Activated naive CD8-positive, alpha-beta T cell treated with anti-CD3 and anti-CD28 coated beads, Interleukin-2, amount 10 ng/mL, durations not matched to agents 7 days and 5 days (primary cell): Measurements from ENCODE around the gene CTNND2. TPM values are rescaled to one million over a fixed set of nuclear protein-coding genes. Genes with fewer than 3 reads are reported as not detected.
"Not testable (repeated sequence)": the region's sequence is repeated elsewhere in the genome, so short reads cannot be mapped to it uniquely, and the experiment has no call there.

ENCODE experiments used
- ATAC-seq: fragments of 150-1000 bp; cut with Tn5 transposase; one replicate; pipeline ENCODE4 v1.10.0; 2021; ENCODE audit warnings: low read depth, moderate library complexity
- POLR2A ChIA-PET: fragments of 350-600 bp; sonication (Branson Sonifier 250); formaldehyde crosslinking; loops from one replicate; lab custom pipeline; 2021; ENCODE audit warnings: antibody characterized with exemption; lab: Charles Lee
- DNase-seq: peaks from one replicate; pipeline ENCODE4 v3.0.0; 2021
- H3K27ac Mint-ChIP-seq: one replicate; pipeline ENCODE4 v1.8.0; 2022; ENCODE audit warnings: mild to moderate bottlenecking, mixed read lengths
- H3K27me3 Mint-ChIP-seq: one replicate; pipeline ENCODE4 v1.8.0; 2022; ENCODE audit warnings: mild to moderate bottlenecking, moderate library complexity, mixed read lengths
- H3K36me3 Mint-ChIP-seq: one replicate; pipeline ENCODE4 v1.8.0; 2021; ENCODE audit warnings: mild to moderate bottlenecking, mixed read lengths
- H3K4me1 Mint-ChIP-seq: one replicate; pipeline ENCODE4 v1.8.0; 2021; ENCODE audit warnings: mixed read lengths
- H3K4me3 Mint-ChIP-seq: one replicate; pipeline ENCODE4 v1.8.0; 2022; ENCODE audit warnings: mild to moderate bottlenecking, moderate library complexity, mixed read lengths
- H3K9me3 Mint-ChIP-seq: one replicate; pipeline ENCODE4 v1.8.0; 2021; ENCODE audit warnings: mixed read lengths
- total RNA-seq, 2 experiments: library from RNA; stranded (reverse); gene quantifications; one replicate each; pipeline ENCODE4 v1.2.3, GENCODE V29; 2021

Gene CTNND2
- total RNA-seq, 2 experiments from 2014 or later, result not detected

GRCh38 chr5:11432116-11432515 lies 472.1 kb downstream of the CTNND2 start:
- Mint-ChIP-seq H3K4me3 (no peak overlapping the region), H3K9me3 (no peaks in the 10 kb centered on the region), H3K27me3 (no peaks in the 10 kb centered on the region), H3K4me1 (no peaks in the 10 kb centered on the region), H3K36me3 (no peaks in the 10 kb centered on the region), H3K27ac (no peak overlapping the region)
- ATAC-seq (no peak), DNase-seq (no peak)
- POLR2A ChIA-PET, result no interaction called here

GRCh38 chr5:11429254-11429653 lies 475.0 kb downstream of the CTNND2 start:
- Mint-ChIP-seq H3K9me3 (no peaks in the 10 kb centered on the region), H3K4me3 (no peak overlapping the region), H3K4me1 (no peaks in the 10 kb centered on the region), H3K36me3 (no peaks in the 10 kb centered on the region), H3K27ac (no peak overlapping the region), H3K27me3 (no peaks in the 10 kb centered on the region)
- POLR2A ChIA-PET, result no interaction called here
- DNase-seq, result no peak
- no peak for ATAC-seq

GRCh38 chr5:11427569-11427968 lies 476.7 kb downstream of the CTNND2 start:
- no peaks in the 10 kb centered on the region for H3K4me1 Mint-ChIP-seq
- no peaks in the 10 kb centered on the region for H3K27me3 Mint-ChIP-seq
- H3K27ac Mint-ChIP-seq, result no peak overlapping the region
- H3K4me3 Mint-ChIP-seq, result no peak overlapping the region
- H3K36me3 Mint-ChIP-seq, result no peaks in the 10 kb centered on the region
- POLR2A ChIA-PET, result no interaction called here
- H3K9me3 Mint-ChIP-seq, result no peaks in the 10 kb centered on the region
- no peak for ATAC-seq
- DNase-seq, result no peak

DNA sequence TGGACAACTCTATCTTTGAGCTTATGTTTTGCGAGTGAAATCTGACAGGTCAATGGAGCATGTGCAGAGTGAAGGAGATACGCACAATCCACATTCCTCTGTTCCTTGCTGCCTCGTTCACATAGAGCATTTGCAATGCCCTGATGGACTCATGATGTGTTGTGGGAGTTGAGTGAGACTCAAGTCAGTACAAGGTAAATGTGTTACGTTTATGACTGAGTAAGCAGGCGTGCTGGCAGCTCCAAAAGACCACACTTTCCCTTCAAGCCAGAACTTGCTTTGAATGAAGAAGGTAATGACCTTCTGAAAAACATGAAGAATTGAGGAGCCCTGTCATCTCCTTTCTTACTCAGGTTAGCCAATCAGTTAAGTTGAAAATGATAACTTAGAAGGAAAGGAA lies 477.8 kb downstream of the CTNND2 start:
- DNase-seq, result no peak
- H3K4me3 Mint-ChIP-seq, result no peak overlapping the region
- POLR2A ChIA-PET, result no interaction called here
- ATAC-seq, result no peak
- no peaks in the 10 kb centered on the region for H3K4me1 Mint-ChIP-seq
- no peaks in the 10 kb centered on the region for H3K27me3 Mint-ChIP-seq
- no peak overlapping the region for H3K27ac Mint-ChIP-seq
- no peaks in the 10 kb centered on the region for H3K36me3 Mint-ChIP-seq
- H3K9me3 Mint-ChIP-seq, result no peaks in the 10 kb centered on the region

- POLR2A ChIA-PET, result no interaction called here
- Mint-ChIP-seq H3K4me3 (no peak overlapping the region), H3K9me3 (no peaks in the 10 kb centered on the region), H3K36me3 (no peaks in the 10 kb centered on the region), H3K27ac (no peak overlapping the region), H3K27me3 (no peaks in the 10 kb centered on the region), H3K4me1 (no peaks in the 10 kb centered on the region)
- ATAC-seq (no peak), DNase-seq (no peak)
Measured at GRCh38 chr5:11422342-11422741, 481.9 kb downstream of the CTNND2 start.

- H3K27me3 Mint-ChIP-seq, result no peaks in the 10 kb centered on the region
- H3K4me3 Mint-ChIP-seq, result no peak overlapping the region
- POLR2A ChIA-PET, result no interaction called here
- no peak for ATAC-seq
- H3K4me1 Mint-ChIP-seq, result no peaks in the 10 kb centered on the region
- no peaks in the 10 kb centered on the region for H3K9me3 Mint-ChIP-seq
- H3K27ac Mint-ChIP-seq, result no peak overlapping the region
- no peaks in the 10 kb centered on the region for H3K36me3 Mint-ChIP-seq
- no peak for DNase-seq
Measured at GRCh38 chr5:11420969-11421368, 483.3 kb downstream of the CTNND2 start.

- POLR2A ChIA-PET, result no interaction called here
- H3K9me3 Mint-ChIP-seq, result peaks cover 3% of the 10 kb centered on the region
- H3K36me3 Mint-ChIP-seq, result no peaks in the 10 kb centered on the region
- H3K4me3 Mint-ChIP-seq, result no peak overlapping the region
- DNase-seq (no peak), ATAC-seq (no peak)
- H3K4me1 Mint-ChIP-seq, result no peaks in the 10 kb centered on the region
- no peaks in the 10 kb centered on the region for H3K27me3 Mint-ChIP-seq
- H3K27ac Mint-ChIP-seq, result no peak overlapping the region
Measured at GRCh38 chr5:11415751-11416150, 488.5 kb downstream of the CTNND2 start.

GRCh38 chr5:11414732-11415131 lies 489.5 kb downstream of the CTNND2 start:
- H3K27ac Mint-ChIP-seq, H3K4me3 Mint-ChIP-seq, ATAC-seq, H3K36me3 Mint-ChIP-seq, DNase-seq, H3K9me3 Mint-ChIP-seq, H3K27me3 Mint-ChIP-seq, POLR2A ChIA-PET, H3K4me1 Mint-ChIP-seq: not testable (repeated sequence)

DNA sequence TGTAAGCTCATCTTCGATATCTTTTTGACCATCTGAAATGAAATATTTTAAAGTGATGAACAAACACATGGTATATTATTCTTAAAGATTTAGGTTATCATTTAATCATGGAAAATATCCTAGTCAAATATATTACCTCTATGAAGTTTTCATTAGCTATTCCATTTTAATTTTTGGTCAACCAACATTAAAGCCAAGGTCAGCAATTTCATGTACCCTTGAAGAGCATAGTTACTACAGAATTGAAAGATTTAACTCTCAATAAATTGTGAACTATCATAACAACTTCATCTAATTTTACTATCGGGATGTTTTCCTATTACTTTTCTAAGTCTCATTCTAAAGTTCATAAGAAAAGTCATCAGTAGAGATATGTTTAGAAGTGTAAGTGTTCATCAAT lies 492.6 kb downstream of the CTNND2 start:
- no peak overlapping the region for H3K4me3 Mint-ChIP-seq
- no peaks in the 10 kb centered on the region for H3K36me3 Mint-ChIP-seq
- no peak for ATAC-seq
- no peak for DNase-seq
- POLR2A ChIA-PET, result no interaction called here
- no peak overlapping the region for H3K27ac Mint-ChIP-seq
- H3K9me3 Mint-ChIP-seq, result peaks cover 3% of the 10 kb centered on the region
- H3K4me1 Mint-ChIP-seq, result no peaks in the 10 kb centered on the region
- no peaks in the 10 kb centered on the region for H3K27me3 Mint-ChIP-seq

DNA sequence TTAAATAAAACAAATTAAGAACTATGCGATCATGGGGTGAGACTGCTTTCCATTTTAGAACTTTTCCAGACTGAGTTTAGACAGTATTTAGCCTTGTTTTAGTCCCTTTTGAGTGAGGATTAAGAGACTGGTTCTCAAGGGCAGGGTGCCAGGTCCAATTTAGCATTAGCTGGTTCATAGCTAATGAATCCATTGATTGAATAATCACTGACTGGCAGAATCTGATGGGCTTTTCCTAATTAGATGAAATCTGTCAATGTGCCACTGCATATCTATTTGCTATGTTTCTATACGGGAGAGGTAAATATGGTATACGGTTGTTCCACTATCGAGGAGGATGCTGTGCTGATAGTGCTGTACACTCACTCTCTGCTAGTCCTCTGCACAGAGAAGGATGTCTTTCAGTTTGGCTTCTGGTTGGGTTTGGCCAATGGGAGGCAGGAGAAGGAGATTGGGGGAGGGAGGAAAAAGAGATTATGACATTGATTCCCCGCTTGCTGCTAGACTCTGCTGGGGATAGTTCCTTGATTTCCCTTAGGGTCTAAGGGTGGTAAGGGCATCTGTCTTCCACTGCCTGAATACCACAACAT lies 496.6 kb downstream of the CTNND2 start:
- Mint-ChIP-seq H3K4me1 (no peaks in the 10 kb centered on the region), H3K27ac (no peak overlapping the region), H3K4me3 (no peak overlapping the region), H3K9me3 (no peaks in the 10 kb centered on the region), H3K36me3 (no peaks in the 10 kb centered on the region), H3K27me3 (no peaks in the 10 kb centered on the region)
- no peak for DNase-seq
- ATAC-seq, result no peak
- POLR2A ChIA-PET, result no interaction called here

GRCh38 chr5:11400316-11400715 lies 503.9 kb downstream of the CTNND2 start:
- Mint-ChIP-seq H3K9me3 (no peaks in the 10 kb centered on the region), H3K27me3 (no peaks in the 10 kb centered on the region), H3K36me3 (no peaks in the 10 kb centered on the region), H3K4me1 (no peaks in the 10 kb centered on the region), H3K4me3 (no peak overlapping the region), H3K27ac (no peak overlapping the region)
- DNase-seq (no peak), ATAC-seq (no peak)
- POLR2A ChIA-PET, result no interaction called here

GRCh38 chr5:11398728-11399127 lies 505.5 kb downstream of the CTNND2 start:
- H3K4me1 Mint-ChIP-seq, result no peaks in the 10 kb centered on the region
- no peaks in the 10 kb centered on the region for H3K27me3 Mint-ChIP-seq
- POLR2A ChIA-PET, result no interaction called here
- no peaks in the 10 kb centered on the region for H3K36me3 Mint-ChIP-seq
- DNase-seq, result no peak
- no peak for ATAC-seq
- H3K4me3 Mint-ChIP-seq, result no peak overlapping the region
- no peak overlapping the region for H3K27ac Mint-ChIP-seq
- H3K9me3 Mint-ChIP-seq, result no peaks in the 10 kb centered on the region

GRCh38 chr5:11397549-11397948 lies 506.7 kb downstream of the CTNND2 start:
- Mint-ChIP-seq H3K27me3 (no peaks in the 10 kb centered on the region), H3K36me3 (no peaks in the 10 kb centered on the region), H3K4me1 (no peaks in the 10 kb centered on the region), H3K9me3 (no peaks in the 10 kb centered on the region), H3K4me3 (no peak overlapping the region), H3K27ac (no peak overlapping the region)
- POLR2A ChIA-PET, result no interaction called here
- no peak for DNase-seq
- ATAC-seq, result no peak

DNA sequence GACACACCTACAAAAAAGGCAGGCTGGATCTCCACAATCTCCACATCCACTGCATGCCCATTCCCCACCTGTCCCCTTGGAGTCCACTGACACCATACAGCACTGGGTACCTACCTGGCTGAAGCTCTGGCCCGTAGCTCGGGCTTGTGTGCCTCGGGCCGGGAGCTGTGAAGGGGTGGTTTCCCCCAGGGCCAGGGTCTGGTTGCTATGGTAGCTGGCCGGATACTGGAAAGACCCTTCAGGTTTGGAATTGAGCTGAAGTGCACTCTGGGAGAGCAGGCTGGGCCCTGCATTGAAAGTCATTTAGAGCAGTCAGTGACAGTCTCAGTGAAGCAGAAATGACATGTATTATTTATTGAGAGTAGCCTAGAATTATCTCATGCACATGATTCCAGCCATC lies 507.3 kb downstream of the CTNND2 start:
- no peaks in the 10 kb centered on the region for H3K9me3 Mint-ChIP-seq
- POLR2A ChIA-PET, result no interaction called here
- H3K4me3 Mint-ChIP-seq, result no peak overlapping the region
- no peaks in the 10 kb centered on the region for H3K4me1 Mint-ChIP-seq
- ATAC-seq (no peak), DNase-seq (no peak)
- no peaks in the 10 kb centered on the region for H3K36me3 Mint-ChIP-seq
- peaks cover 4% of the 10 kb centered on the region for H3K27me3 Mint-ChIP-seq
- H3K27ac Mint-ChIP-seq, result no peak overlapping the region

GRCh38 chr5:11394933-11395332 lies 509.3 kb downstream of the CTNND2 start:
- no peaks in the 10 kb centered on the region for H3K36me3 Mint-ChIP-seq
- ATAC-seq (no peak), DNase-seq (no peak)
- POLR2A ChIA-PET, result no interaction called here
- H3K4me1 Mint-ChIP-seq, result no peaks in the 10 kb centered on the region
- no peak overlapping the region for H3K4me3 Mint-ChIP-seq
- peaks cover 4% of the 10 kb centered on the region for H3K27me3 Mint-ChIP-seq
- H3K27ac Mint-ChIP-seq, result no peak overlapping the region
- no peaks in the 10 kb centered on the region for H3K9me3 Mint-ChIP-seq
